HCT116 (cell line): ENCODE results near the gene GBP2.
"Not testable (repeated sequence)": the region's sequence is repeated elsewhere in the genome, so short reads cannot be mapped to it uniquely, and the experiment has no call there.

Experiments used
- CTCF ChIP-seq, 3 experiments: fragments of 200-600 bp in 1 of 3; sonication (generic) in 1 of 3; IDR thresholded peaks in 2 of 3; conservative IDR thresholded peaks in 1 of 3; 2 replicates each; pipeline ENCODE4 v1.5.1; 2012 to 2017; ENCODE audit warnings: low read depth in 2 of 3, low read length in 2 of 3, antibody characterized with exemption in 1 of 3, borderline replicate concordance in 1 of 3, control low read depth in 1 of 3, mild to moderate bottlenecking in 1 of 3, mixed read lengths in 1 of 3, mixed run types in 1 of 3, moderate library complexity in 1 of 3; ENCODE audit not compliant: insufficient read depth in 1 of 3
- EZH2 ChIP-seq: fragments of 200-600 bp; sonication (generic); IDR thresholded peaks from 2 replicates; pipeline ENCODE4 v1.6.1; 2017; ENCODE audit warnings: antibody characterized with exemption, mixed run types
- EZH2phosphoT487 ChIP-seq: fragments of 200-600 bp; IDR thresholded peaks from 2 replicates; pipeline ENCODE4 v1.6.1; 2018; ENCODE audit warnings: antibody characterized with exemption, borderline replicate concordance
- JUND ChIP-seq: IDR thresholded peaks from 2 replicates; pipeline ENCODE4 v1.6.1; 2012
- POLR2A ChIP-seq: IDR thresholded peaks from 2 replicates; pipeline ENCODE4 v1.7.0; 2011; ENCODE audit warnings: borderline replicate concordance; ENCODE audit not compliant: insufficient read depth, insufficient read length; ENCODE audit errors: extremely low read depth
- SIN3A ChIP-seq: IDR thresholded peaks from 2 replicates; pipeline ENCODE4 v1.6.1; 2012; ENCODE audit warnings: low read depth
- YY1 ChIP-seq: IDR thresholded peaks from 2 replicates; pipeline ENCODE4 v1.6.1; 2011; ENCODE audit warnings: low read length, low read depth, moderate library complexity, mild to moderate bottlenecking; ENCODE audit not compliant: insufficient replicate concordance; ENCODE audit errors: extremely low read depth

DNA sequence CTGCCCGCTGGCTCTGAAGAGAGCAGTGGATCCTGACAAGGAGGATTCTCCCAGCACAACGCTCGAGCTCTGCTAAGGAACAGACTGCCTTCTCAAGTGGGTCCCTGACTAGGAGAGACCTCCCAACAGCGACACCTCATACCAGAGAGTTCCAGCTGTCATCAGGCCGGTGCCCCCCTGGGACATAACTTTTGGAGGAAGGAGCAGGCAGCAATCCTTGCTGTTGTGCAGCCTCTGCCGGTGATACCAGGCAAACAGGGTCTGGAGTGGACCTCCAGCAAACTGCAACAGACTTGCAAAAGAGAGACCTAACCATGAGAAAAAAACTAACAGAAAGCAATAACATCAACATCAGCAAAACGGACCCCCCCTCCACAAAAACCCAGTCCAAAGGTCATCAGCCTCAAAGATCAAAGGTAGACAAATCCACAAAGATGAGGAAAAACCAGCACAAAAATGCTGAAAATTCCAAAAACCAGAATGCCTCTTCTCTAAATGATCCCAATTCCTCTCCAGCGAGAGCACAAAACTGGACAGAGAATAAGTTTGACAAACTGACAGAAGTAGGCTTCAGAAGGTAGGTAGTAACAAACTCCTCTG lies 53.3 kb downstream of the GBP2 start:
- TF ChIP-seq YY1; CTCF (IDR thresholded peaks at IDR 0.05 in 2 of 3, conservative IDR thresholded peaks at IDR 0.05 in 1 of 3; ENCODE audit: borderline replicate concordance in 1 of 3, insufficient read depth in 1 of 3, low read depth in 2 of 3, low read length in 2 of 3); SIN3A; POLR2A; EZH2phosphoT487; EZH2; JUND: not testable (repeated sequence)
